SU-DHL-6 (cell line): Measurements from ENCODE around the gene PTTG1IP2.
A peak's percentile ranks its signal among the peaks of the same experiment; 100 is the strongest.

Source experiments
- H2AFZ ChIP-seq: fragments of 200-600 bp; sonication (generic); 2 replicates; pipeline ENCODE4 v1.6.1; 2014; ENCODE audit warnings: low read depth, mild to moderate bottlenecking, moderate library complexity, mixed read lengths, antibody characterized with exemption, low read length; ENCODE audit not compliant: severe bottlenecking
- H3F3A ChIP-seq: fragments of 200-600 bp; shearing (Covaris generic); 2 replicates; pipeline ENCODE4 v1.6.0; 2016; ENCODE audit warnings: antibody characterized with exemption, mild to moderate bottlenecking; ENCODE audit not compliant: insufficient read depth
- H3K27ac ChIP-seq: fragments of 200-600 bp; sonication (generic); 2 replicates; pipeline ENCODE4 v1.5.1; 2016; ENCODE audit warnings: low read depth, mild to moderate bottlenecking, low read length, moderate library complexity, mixed read lengths
- H3K27me3 ChIP-seq: fragments of 200-600 bp; sonication (generic), shearing (Covaris generic); 2 replicates; pipeline ENCODE4 v1.6.0; 2014; ENCODE audit warnings: mild to moderate bottlenecking, low read length
- H3K36me3 ChIP-seq: fragments of 200-600 bp; sonication (generic); 2 replicates; pipeline ENCODE4 v1.6.1; 2014; ENCODE audit warnings: mild to moderate bottlenecking, low read length, mixed read lengths
- H3K4me2 ChIP-seq: fragments of 300-600, 200-600 bp; shearing (Covaris generic), sonication (generic); 2 replicates; pipeline ENCODE4 v1.6.0; 2014; ENCODE audit warnings: low read length, low read depth, mild to moderate bottlenecking; ENCODE audit not compliant: poor library complexity, severe bottlenecking
- H3K4me3 ChIP-seq: fragments of 200-600 bp; sonication (generic); 2 replicates; pipeline ENCODE4 v1.5.1; 2014; ENCODE audit warnings: antibody characterized with exemption, low read length, mild to moderate bottlenecking, mixed read lengths; ENCODE audit not compliant: insufficient read depth, poor library complexity, severe bottlenecking
- H3K79me2 ChIP-seq: fragments of 200-600 bp; sonication (generic); 2 replicates; pipeline ENCODE4 v1.6.1; 2014; ENCODE audit warnings: mild to moderate bottlenecking, low read length, moderate library complexity; ENCODE audit not compliant: insufficient read depth
- H3K9ac ChIP-seq: fragments of 200-600 bp; sonication (generic); 2 replicates; pipeline ENCODE4 v1.7.0; 2014; ENCODE audit warnings: mild to moderate bottlenecking, low read length
- H3K9me2 ChIP-seq: fragments of 200-600 bp; sonication (generic); replicated peaks from 2 replicates; pipeline ENCODE4 v1.6.1; 2014; ENCODE audit warnings: low read length; ENCODE audit not compliant: insufficient read depth
- H3K9me3 ChIP-seq: fragments of 200-600 bp; sonication (generic); 2 replicates; pipeline ENCODE4 v1.6.1; 2014; ENCODE audit warnings: low read length, mixed read lengths; ENCODE audit not compliant: insufficient read depth
- H4K20me1 ChIP-seq: fragments of 200-600 bp; sonication (generic); 2 replicates; pipeline ENCODE4 v1.6.1; 2014; ENCODE audit warnings: low read depth, mild to moderate bottlenecking, antibody characterized with exemption, low read length, moderate library complexity, mixed read lengths
- CTCF ChIP-seq: fragments of 200-600 bp; sonication (generic); IDR thresholded peaks from one replicate; pipeline ENCODE4 v1.5.1; 2017; ENCODE audit warnings: antibody characterized with exemption, mild to moderate bottlenecking, low read length, moderate library complexity; ENCODE audit not compliant: insufficient read depth, poor library complexity, severe bottlenecking
- EZH2phosphoT487 ChIP-seq: fragments of 200-600 bp; sonication (generic), shearing (Covaris generic); conservative IDR thresholded peaks from 2 replicates; pipeline ENCODE4 v1.6.1; 2018; ENCODE audit warnings: mild to moderate bottlenecking, antibody characterized with exemption, low read length, moderate library complexity, mixed read lengths

Gene PTTG1IP2

GRCh38 chr7:90453259-90453891 lies 16.1 kb upstream of the PTTG1IP2 start:
- TF ChIP-seq CTCF: no peak
- TF ChIP-seq EZH2phosphoT487: no peak
- Histone ChIP-seq H3K36me3 (no peaks in the 10 kb centered on the region), H3F3A (no peaks in the 10 kb centered on the region), H3K27me3 (no peaks in the 10 kb centered on the region), H3K27ac (no peak overlapping the region), H3K9me2 (no peaks in the 10 kb centered on the region), H3K9me3 (no peaks in the 10 kb centered on the region), H4K20me1 (no peaks in the 10 kb centered on the region), H3K9ac (no peak overlapping the region), H3K4me3 (no peak overlapping the region), H3K79me2 (no peaks in the 10 kb centered on the region), H2AFZ (no peak overlapping the region), H3K4me2 (no peak overlapping the region)

- no peak overlapping the region for H3K4me2 ChIP-seq
- no peak overlapping the region for H2AFZ ChIP-seq
- H3K79me2 ChIP-seq: no peaks in the 10 kb centered on the region
- H3K9ac ChIP-seq: no peak overlapping the region
- no peaks in the 10 kb centered on the region for H3K9me2 ChIP-seq
- no peaks in the 10 kb centered on the region for H3F3A ChIP-seq
- no peak for TF ChIP-seq CTCF
- TF ChIP-seq EZH2phosphoT487: no peak
- no peaks in the 10 kb centered on the region for H3K27me3 ChIP-seq
- H3K27ac ChIP-seq: no peak overlapping the region
- H4K20me1 ChIP-seq: no peaks in the 10 kb centered on the region
- no peaks in the 10 kb centered on the region for H3K36me3 ChIP-seq
- H3K4me3 ChIP-seq: no peak overlapping the region
- H3K9me3 ChIP-seq: no peaks in the 10 kb centered on the region
Measured at GRCh38 chr7:90453931-90454330, 15.5 kb upstream of the PTTG1IP2 start.

- no peaks in the 10 kb centered on the region for H3K9me3 ChIP-seq
- H3K9me2 ChIP-seq: no peaks in the 10 kb centered on the region
- TF ChIP-seq EZH2phosphoT487 (no peak), CTCF (peak; percentile 76)
- no peak overlapping the region for H3K27ac ChIP-seq
- no peaks in the 10 kb centered on the region for H4K20me1 ChIP-seq
- H2AFZ ChIP-seq: peak overlapping the region; percentile 42
- H3F3A ChIP-seq: no peaks in the 10 kb centered on the region
- no peaks in the 10 kb centered on the region for H3K79me2 ChIP-seq
- H3K4me3 ChIP-seq: no peak overlapping the region
- peak overlapping the region; percentile 6 for H3K4me2 ChIP-seq
- H3K9ac ChIP-seq: no peak overlapping the region
- H3K27me3 ChIP-seq: no peaks in the 10 kb centered on the region
- H3K36me3 ChIP-seq: no peaks in the 10 kb centered on the region
Measured at GRCh38 chr7:90455163-90456030, 14.0 kb upstream of the PTTG1IP2 start.
